A549 (cell line): ENCODE measurements around the gene SIGLECL1. TPM values are rescaled to one million over a fixed set of nuclear protein-coding genes. Genes with fewer than 3 reads are reported as not detected.

ENCODE experiments used
- ATAC-seq, 2 experiments: fragments of 200-7000 bp in 1 of 2; fragments of >200 bp in 1 of 2; cut with Nextera tagmentation in 1 of 2; cut with Tn5 transposase in 1 of 2; 3 replicates each; pipeline versions ENCODE4 v1.8.0 to v1.9.1; 2018 to 2020; ENCODE audit warnings: mild to moderate bottlenecking in 1 of 2, moderate library complexity in 1 of 2
- CTCF ChIA-PET: fragments of 300-600 bp; sonication (Branson Sonifier 250); formaldehyde crosslinking; extraction: SDS; loops from one replicate; lab custom pipeline; 2021; ENCODE audit warnings: antibody characterized with exemption, inconsistent platforms; lab: Yijun Ruan, JAX
- POLR2A ChIA-PET: fragments of 350-600 bp; formaldehyde crosslinking; extraction: SDS; loops from one replicate; lab custom pipeline; 2021; ENCODE audit warnings: antibody characterized with exemption, inconsistent platforms; lab: Yijun Ruan, JAX
- DNase-seq, 2 experiments: peaks; one replicate each; pipeline versions ENCODE4 v3.0.0 to v3.0.0-alpha.2; 2011 to 2016; ENCODE audit warnings: low read depth in 1 of 2, low spot score in 1 of 2
- FAIRE-seq: peaks from 2 replicates; lab custom pipeline; 2011; peaks lifted over from hg19 to GRCh38; lab: Jason Lieb, UNC
- H3K27ac ChIP-seq, 2 experiments: fragments of >200 bp; sonication (Bioruptor Twin); formaldehyde crosslinking; 3 replicates each; pipeline ENCODE4 v1.5.1; 2016 to 2017
- H3K4me1 ChIP-seq: fragments of >200 bp; sonication (Bioruptor Twin); formaldehyde crosslinking; 3 replicates; pipeline ENCODE4 v1.6.1; 2016
- H3K4me2 ChIP-seq: fragments of >200 bp; sonication (Bioruptor Twin); formaldehyde crosslinking; 3 replicates; pipeline ENCODE4 v1.6.1; 2016
- H3K4me3 ChIP-seq: fragments of >200 bp; sonication (Bioruptor Twin); formaldehyde crosslinking; 3 replicates; pipeline ENCODE4 v1.5.1; 2016
- H3K9me3 ChIP-seq: fragments of >200 bp; sonication (Bioruptor Twin); formaldehyde crosslinking; 3 replicates; pipeline ENCODE4 v1.6.1; 2016
- CHD4 ChIP-seq: fragments of 200-600 bp; sonication (generic); IDR thresholded peaks from 2 replicates; pipeline ENCODE4 v1.6.1; 2016; ENCODE audit warnings: antibody characterized with exemption, mild to moderate bottlenecking, borderline replicate concordance
- EHF ChIP-seq: fragments of 250-450 bp; sonication (Bioruptor Pico); IDR thresholded peaks from 2 replicates; pipeline ENCODE4 v1.5.0; 2020; ENCODE audit warnings: mild to moderate bottlenecking
- EP300 ChIP-seq, 2 experiments: fragments of >200 bp; sonication (Bioruptor Twin); formaldehyde crosslinking; IDR thresholded peaks; 2 replicates in 1 of 2; 3 replicates in 1 of 2; pipeline ENCODE4 v1.6.1; 2016 to 2017
- ESRRA ChIP-seq: fragments of 150-350 bp; IDR thresholded peaks from 2 replicates; pipeline ENCODE4 v1.6.1; 2014; ENCODE audit warnings: mild to moderate bottlenecking, low read length, borderline replicate concordance
- FOSL2 ChIP-seq, 2 experiments: fragments of 450-650 bp in 1 of 2; fragments of >200 bp in 1 of 2; sonication (Bioruptor Twin) in 1 of 2; formaldehyde crosslinking; IDR thresholded peaks; 2 replicates each; pipeline versions ENCODE4 v1.5.0 to v1.6.1; 2016 to 2020; ENCODE audit warnings: mild to moderate bottlenecking in 1 of 2, moderate library complexity in 1 of 2
- FOXS1 ChIP-seq: fragments of 250-450 bp; sonication (Bioruptor Pico); IDR thresholded peaks from 2 replicates; pipeline ENCODE4 v1.5.0; 2020; ENCODE audit warnings: mild to moderate bottlenecking, moderate library complexity
- HOXB13 ChIP-seq: fragments of 250-450 bp; sonication (Bioruptor Pico); IDR thresholded peaks from 2 replicates; pipeline ENCODE4 v1.5.0; 2020; ENCODE audit warnings: low read depth, mild to moderate bottlenecking, moderate library complexity
- JUN ChIP-seq, 2 experiments: fragments of >200 bp; sonication (Bioruptor Twin); formaldehyde crosslinking; IDR thresholded peaks; 2 replicates in 1 of 2; 3 replicates in 1 of 2; pipeline ENCODE4 v1.6.1; 2016 to 2017
- NFE2L2 ChIP-seq: fragments of 150-350 bp; conservative IDR thresholded peaks from 2 replicates; pipeline ENCODE4 v1.6.1; 2014; ENCODE audit warnings: low read length
- RAD21 ChIP-seq, 2 experiments: fragments of >200 bp in 1 of 2; sonication (Bioruptor Twin) in 1 of 2; formaldehyde crosslinking in 1 of 2; IDR thresholded peaks in 1 of 2; conservative IDR thresholded peaks in 1 of 2; 2 replicates in 1 of 2; 3 replicates in 1 of 2; pipeline ENCODE4 v1.6.1; 2012 to 2018; ENCODE audit warnings: inconsistent platforms in 1 of 2
- RCOR1 ChIP-seq: fragments of 150-350 bp; IDR thresholded peaks from 2 replicates; pipeline ENCODE4 v1.6.1; 2014; ENCODE audit warnings: antibody characterized with exemption, low read length, low read depth
- RFX5 ChIP-seq: fragments of 450-650 bp; IDR thresholded peaks from 2 replicates; pipeline ENCODE4 v1.7.1; 2014; ENCODE audit warnings: antibody characterized with exemption, mild to moderate bottlenecking, moderate library complexity
- RNF2 ChIP-seq: fragments of 200-600 bp; sonication (generic); IDR thresholded peaks from 2 replicates; pipeline ENCODE4 v1.6.1; 2016; ENCODE audit warnings: low read depth, mild to moderate bottlenecking, antibody characterized with exemption, moderate library complexity, borderline replicate concordance
- SMC3 ChIP-seq: fragments of >200 bp; sonication (Bioruptor Twin); formaldehyde crosslinking; IDR thresholded peaks from 3 replicates; pipeline ENCODE4 v1.6.1; 2018; ENCODE audit warnings: inconsistent platforms
- TFCP2L1 ChIP-seq: fragments of 250-450 bp; sonication (Bioruptor Pico); IDR thresholded peaks from 2 replicates; pipeline ENCODE4 v1.5.0; 2021; ENCODE audit warnings: mild to moderate bottlenecking
- ZFP36 ChIP-seq: fragments of 450-650 bp; IDR thresholded peaks from 2 replicates; pipeline ENCODE4 v1.6.1; 2014; ENCODE audit warnings: borderline replicate concordance; ENCODE audit not compliant: partially characterized antibody
- WGBS: methylation state at CpG from one replicate; pipeline ENCODE4 v1.1.6; 2017; ENCODE audit errors: missing lambda C conversion rate; 5-methylcytosine and 5-hydroxymethylcytosine counted together
- polyA minus RNA-seq: library from RNA; depleted of rRNA, polyadenylated mRNA; stranded (reverse); fragments of >200 nt; gene quantifications from 2 replicates; pipeline ENCODE4 v1.2.3, GENCODE V29; 2011; rRNA and poly(A)+ RNA removed
- polyA plus RNA-seq, 4 experiments: library from polyadenylated mRNA; depleted of rRNA in 3 of 4; stranded (reverse); fragments of >200 nt; fragmentation: RNase III in 1 of 4; extraction: RNeasy Plus Mini Kit Qiagen cat#74134 plus additional on column Dnase treatment in 1 of 4; gene quantifications; 2 replicates in 3 of 4; 3 replicates in 1 of 4; pipeline ENCODE4 v1.2.3, GENCODE V29; 2011 to 2017
- TF ChIP-seq, protein P1 (sequence below): fragments of 150-350 bp; IDR thresholded peaks from 2 replicates; pipeline ENCODE4 v1.6.1; 2014; ENCODE audit warnings: low read depth, mild to moderate bottlenecking, low read length
- TF ChIP-seq, protein P2 (sequence below): fragments of 450-650 bp; IDR thresholded peaks from 2 replicates; pipeline ENCODE4 v1.6.1; 2014; ENCODE audit warnings: antibody characterized with exemption
- TF ChIP-seq, protein P3 (sequence below): IDR thresholded peaks from 2 replicates; pipeline ENCODE4 v1.6.1; 2012; ENCODE audit warnings: low read depth, borderline replicate concordance
- TF ChIP-seq, protein P4 (sequence below): IDR thresholded peaks from 2 replicates; pipeline ENCODE4 v1.6.1; 2012
- TF ChIP-seq, protein P5 (sequence below): fragments of >200 bp; sonication (Bioruptor Twin); formaldehyde crosslinking; IDR thresholded peaks from 3 replicates; pipeline ENCODE4 v1.6.1; 2016
- TF ChIP-seq, protein P6 (sequence below): IDR thresholded peaks from 2 replicates; pipeline ENCODE4 v1.6.1; 2012
- TF ChIP-seq, protein P7 (sequence below): fragments of >200 bp; sonication (Bioruptor Twin); formaldehyde crosslinking; IDR thresholded peaks from 2 replicates; pipeline ENCODE4 v1.6.1; 2016

SIGLECL1 gene
- polyA plus RNA-seq (2011; rRNA removed) (not detected in 2 replicates), polyA plus RNA-seq (2017; fragmentation: RNase III; extraction: RNeasy Plus Mini Kit Qiagen cat#74134 plus additional on column Dnase treatment) (not detected in 3 replicates), polyA minus RNA-seq (not detected in 2 replicates)
- not detected in 2 replicates for polyA plus RNA-seq (2012; cell fraction: cytosol; rRNA removed)
- polyA plus RNA-seq (2012; cell fraction: nucleus; rRNA removed) = not detected in 2 replicates

DNA sequence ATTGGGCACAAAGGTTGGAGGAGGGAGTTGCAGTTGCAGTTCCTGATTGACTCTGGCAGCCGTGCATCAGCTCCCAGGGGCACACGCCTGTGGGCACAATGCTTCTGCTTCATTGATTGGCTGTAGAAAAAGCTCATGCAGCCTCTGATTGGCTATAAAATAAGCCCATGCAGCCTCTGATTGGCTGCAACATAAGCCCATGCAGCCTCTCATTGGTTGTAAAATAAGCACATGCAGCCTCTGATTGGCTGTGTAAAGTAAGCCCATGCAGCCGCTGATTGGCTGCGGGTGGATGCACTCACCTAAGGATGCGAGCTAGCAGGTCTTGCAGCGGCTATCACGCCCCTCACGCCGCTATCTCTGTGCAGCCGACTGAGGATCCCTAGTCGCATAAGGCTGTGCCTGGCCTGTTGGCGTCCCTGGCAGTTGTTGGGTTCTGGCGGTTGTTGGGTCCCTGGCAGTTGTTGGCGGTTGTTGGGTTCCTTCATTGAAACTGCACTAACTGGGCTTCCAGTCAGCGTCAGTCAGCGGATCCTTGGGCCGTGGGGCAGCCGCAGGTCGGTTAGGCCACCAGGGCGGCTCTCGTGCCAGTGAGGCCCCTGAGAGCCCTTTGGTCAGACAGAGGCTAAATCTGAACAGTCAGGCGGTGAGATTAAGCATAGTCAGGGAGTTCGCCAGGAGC lies at the start of gene SIGLECL1:
Gene SIGLECL1 (plus strand): TSS at position 295 of the 682 bp plus-strand sequence. CDS start 12,993 bp downstream, outside the sequence.
- 81% methylated on average over 23 of the region's 23 CpGs for WGBS
- Histone ChIP-seq H3K4me2 (no peak within 1 kb of the TSS), H3K4me3 (no peak within 1 kb of the TSS), H3K27ac (no peak within 1 kb of the TSS), H3K4me1 (no peaks in the 10 kb centered on the region), H3K9me3 (0 out of 3 replicates have a peak, but pooled peaks cover 3% of the 10 kb centered on the region)
- TF ChIP-seq ESRRA (no peak), EHF (CRISPR knock-in tag) (no peak), RAD21 (conservative IDR thresholded peaks at IDR 0.05 in 1 of 2, IDR thresholded peaks at IDR 0.05 in 1 of 2) (no peak), RNF2 (no peak), FOSL2 (IDR thresholded peaks at IDR 0.05) (no peak), FOSL2 (CRISPR knock-in tag; IDR thresholded peaks at IDR 0.05) (no peak), TFCP2L1 (CRISPR knock-in tag) (no peak), NFE2L2 (no peak), EP300 (IDR thresholded peaks at IDR 0.05) (no peak), RCOR1 (no peak), CHD4 (no peak), JUN (IDR thresholded peaks at IDR 0.05) (no peak), RFX5 (no peak)
- TF ChIP-seq, protein P1, sequence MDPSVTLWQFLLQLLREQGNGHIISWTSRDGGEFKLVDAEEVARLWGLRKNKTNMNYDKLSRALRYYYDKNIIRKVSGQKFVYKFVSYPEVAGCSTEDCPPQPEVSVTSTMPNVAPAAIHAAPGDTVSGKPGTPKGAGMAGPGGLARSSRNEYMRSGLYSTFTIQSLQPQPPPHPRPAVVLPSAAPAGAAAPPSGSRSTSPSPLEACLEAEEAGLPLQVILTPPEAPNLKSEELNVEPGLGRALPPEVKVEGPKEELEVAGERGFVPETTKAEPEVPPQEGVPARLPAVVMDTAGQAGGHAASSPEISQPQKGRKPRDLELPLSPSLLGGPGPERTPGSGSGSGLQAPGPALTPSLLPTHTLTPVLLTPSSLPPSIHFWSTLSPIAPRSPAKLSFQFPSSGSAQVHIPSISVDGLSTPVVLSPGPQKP = no peak
- TF ChIP-seq, protein P2, sequence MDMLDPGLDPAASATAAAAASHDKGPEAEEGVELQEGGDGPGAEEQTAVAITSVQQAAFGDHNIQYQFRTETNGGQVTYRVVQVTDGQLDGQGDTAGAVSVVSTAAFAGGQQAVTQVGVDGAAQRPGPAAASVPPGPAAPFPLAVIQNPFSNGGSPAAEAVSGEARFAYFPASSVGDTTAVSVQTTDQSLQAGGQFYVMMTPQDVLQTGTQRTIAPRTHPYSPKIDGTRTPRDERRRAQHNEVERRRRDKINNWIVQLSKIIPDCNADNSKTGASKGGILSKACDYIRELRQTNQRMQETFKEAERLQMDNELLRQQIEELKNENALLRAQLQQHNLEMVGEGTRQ = no peak
- TF ChIP-seq, protein P3, sequence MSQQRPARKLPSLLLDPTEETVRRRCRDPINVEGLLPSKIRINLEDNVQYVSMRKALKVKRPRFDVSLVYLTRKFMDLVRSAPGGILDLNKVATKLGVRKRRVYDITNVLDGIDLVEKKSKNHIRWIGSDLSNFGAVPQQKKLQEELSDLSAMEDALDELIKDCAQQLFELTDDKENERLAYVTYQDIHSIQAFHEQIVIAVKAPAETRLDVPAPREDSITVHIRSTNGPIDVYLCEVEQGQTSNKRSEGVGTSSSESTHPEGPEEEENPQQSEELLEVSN = no peak
- POLR2A ChIA-PET = no interaction called here
- CTCF ChIA-PET = interaction anchor here (1.2 kb wide), 1 partner anchor 171 kb away, joined by 3 read pairs; no protein-coding TSS in a partner anchor
- ATAC-seq (no peak; a peak in 1 of 6 replicates), DNase-seq (no peak), FAIRE-seq (no peak)

DNA sequence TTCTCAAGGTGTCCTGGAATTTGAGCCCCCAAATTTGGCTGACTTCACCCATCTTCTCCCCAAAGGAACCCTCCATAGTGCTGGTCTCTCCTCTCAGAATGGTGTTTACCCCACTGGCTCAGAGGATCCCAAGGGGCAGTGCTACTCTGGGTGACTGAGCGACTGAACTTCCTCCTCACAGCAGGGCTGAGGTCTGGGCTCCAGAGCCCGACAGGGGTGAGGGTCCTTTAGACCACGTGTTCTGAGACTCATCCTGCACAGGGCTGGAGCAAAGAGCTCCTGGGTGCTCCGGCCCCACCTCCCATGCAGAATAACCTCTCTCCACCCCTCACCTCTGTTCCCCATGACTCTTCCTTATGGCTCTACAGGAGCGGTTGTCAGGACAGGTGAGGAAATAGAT lies 49.2 kb upstream of the SIGLECL1 start:
- H3K9me3 ChIP-seq = no peaks in the 10 kb centered on the region
- POLR2A ChIA-PET = no interaction called here
- FAIRE-seq = no peak
- no peak for ATAC-seq
- TF ChIP-seq, protein P4, sequence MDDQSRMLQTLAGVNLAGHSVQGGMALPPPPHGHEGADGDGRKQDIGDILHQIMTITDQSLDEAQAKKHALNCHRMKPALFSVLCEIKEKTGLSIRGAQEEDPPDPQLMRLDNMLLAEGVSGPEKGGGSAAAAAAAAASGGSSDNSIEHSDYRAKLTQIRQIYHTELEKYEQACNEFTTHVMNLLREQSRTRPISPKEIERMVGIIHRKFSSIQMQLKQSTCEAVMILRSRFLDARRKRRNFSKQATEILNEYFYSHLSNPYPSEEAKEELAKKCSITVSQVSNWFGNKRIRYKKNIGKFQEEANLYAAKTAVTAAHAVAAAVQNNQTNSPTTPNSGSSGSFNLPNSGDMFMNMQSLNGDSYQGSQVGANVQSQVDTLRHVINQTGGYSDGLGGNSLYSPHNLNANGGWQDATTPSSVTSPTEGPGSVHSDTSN = no peak
- no peak for TF ChIP-seq ZFP36
- TF ChIP-seq, protein P5, sequence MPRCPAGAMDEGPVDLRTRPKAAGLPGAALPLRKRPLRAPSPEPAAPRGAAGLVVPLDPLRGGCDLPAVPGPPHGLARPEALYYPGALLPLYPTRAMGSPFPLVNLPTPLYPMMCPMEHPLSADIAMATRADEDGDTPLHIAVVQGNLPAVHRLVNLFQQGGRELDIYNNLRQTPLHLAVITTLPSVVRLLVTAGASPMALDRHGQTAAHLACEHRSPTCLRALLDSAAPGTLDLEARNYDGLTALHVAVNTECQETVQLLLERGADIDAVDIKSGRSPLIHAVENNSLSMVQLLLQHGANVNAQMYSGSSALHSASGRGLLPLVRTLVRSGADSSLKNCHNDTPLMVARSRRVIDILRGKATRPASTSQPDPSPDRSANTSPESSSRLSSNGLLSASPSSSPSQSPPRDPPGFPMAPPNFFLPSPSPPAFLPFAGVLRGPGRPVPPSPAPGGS = no peak
- no peak for TF ChIP-seq RCOR1
- TF ChIP-seq JUN (IDR thresholded peaks at IDR 0.05) = no peak
- TF ChIP-seq RFX5 = no peak
- TF ChIP-seq HOXB13 (CRISPR knock-in tag) = no peak
- no peak for TF ChIP-seq FOSL2 (IDR thresholded peaks at IDR 0.05)
- no peak for TF ChIP-seq FOSL2 (CRISPR knock-in tag; IDR thresholded peaks at IDR 0.05)
- TF ChIP-seq, protein P6, sequence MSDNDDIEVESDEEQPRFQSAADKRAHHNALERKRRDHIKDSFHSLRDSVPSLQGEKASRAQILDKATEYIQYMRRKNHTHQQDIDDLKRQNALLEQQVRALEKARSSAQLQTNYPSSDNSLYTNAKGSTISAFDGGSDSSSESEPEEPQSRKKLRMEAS = no peak
- TF ChIP-seq, protein P7, sequence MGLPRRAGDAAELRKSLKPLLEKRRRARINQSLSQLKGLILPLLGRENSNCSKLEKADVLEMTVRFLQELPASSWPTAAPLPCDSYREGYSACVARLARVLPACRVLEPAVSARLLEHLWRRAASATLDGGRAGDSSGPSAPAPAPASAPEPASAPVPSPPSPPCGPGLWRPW = no peak
- no peak for TF ChIP-seq SMC3
- no peak for TF ChIP-seq TFCP2L1 (CRISPR knock-in tag)
- TF ChIP-seq FOXS1 (CRISPR knock-in tag) = no peak
- no peak for TF ChIP-seq NFE2L2
- no peak for TF ChIP-seq ESRRA
- TF ChIP-seq, all 56 proteins: peak for 0
- Histone ChIP-seq H3K4me1 (no peaks in the 10 kb centered on the region), H3K4me3 (no peak overlapping the region), H3K4me2 (no peak overlapping the region), H3K27ac (no peak overlapping the region)
- no peak for DNase-seq
- CTCF ChIA-PET = interaction anchor here (0.9 to 1.4 kb wide), 3 partner anchors 11 to 58 kb away, joined by 3 read pairs; no protein-coding TSS in a partner anchor
- WGBS = 14% methylated on average over 5 of the region's 5 CpGs
